OCI-M2 (cell line): ENCODE data around the gene GPR148.

Experiments
- DNase-seq: peaks from one replicate; lab custom pipeline; 2025; ENCODE audit not compliant: unreplicated experiment; lab: John Stamatoyannopoulos, UW

Gene GPR148

DNA sequence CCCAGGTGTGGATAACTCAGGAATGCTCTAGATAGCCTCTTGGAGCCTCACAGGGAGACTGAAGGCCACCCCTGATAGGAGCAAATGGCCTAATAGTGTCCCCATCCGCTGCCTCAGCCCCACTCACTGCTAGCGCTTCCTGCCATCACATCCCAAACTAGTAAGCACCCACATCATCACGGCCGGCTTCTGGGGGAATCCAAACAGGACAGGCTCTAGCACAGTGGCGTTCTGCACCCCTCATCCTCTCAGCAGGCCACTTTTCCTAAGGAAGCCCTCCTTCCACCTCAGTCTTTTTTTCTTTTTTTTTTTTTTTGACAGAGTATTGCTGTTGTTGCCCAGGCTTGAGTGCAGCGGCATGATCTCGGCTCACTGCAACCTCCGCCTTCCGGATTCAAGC, 20.2 kb downstream of the GPR148 start:
- DNase-seq: no peak

GRCh38 chr2:130749641-130750040, 20.8 kb downstream of the GPR148 start:
- DNase-seq: no peak

- DNase-seq: no peak
Observed at GRCh38 chr2:130754811-130755210, 25.9 kb downstream of the GPR148 start.

DNA sequence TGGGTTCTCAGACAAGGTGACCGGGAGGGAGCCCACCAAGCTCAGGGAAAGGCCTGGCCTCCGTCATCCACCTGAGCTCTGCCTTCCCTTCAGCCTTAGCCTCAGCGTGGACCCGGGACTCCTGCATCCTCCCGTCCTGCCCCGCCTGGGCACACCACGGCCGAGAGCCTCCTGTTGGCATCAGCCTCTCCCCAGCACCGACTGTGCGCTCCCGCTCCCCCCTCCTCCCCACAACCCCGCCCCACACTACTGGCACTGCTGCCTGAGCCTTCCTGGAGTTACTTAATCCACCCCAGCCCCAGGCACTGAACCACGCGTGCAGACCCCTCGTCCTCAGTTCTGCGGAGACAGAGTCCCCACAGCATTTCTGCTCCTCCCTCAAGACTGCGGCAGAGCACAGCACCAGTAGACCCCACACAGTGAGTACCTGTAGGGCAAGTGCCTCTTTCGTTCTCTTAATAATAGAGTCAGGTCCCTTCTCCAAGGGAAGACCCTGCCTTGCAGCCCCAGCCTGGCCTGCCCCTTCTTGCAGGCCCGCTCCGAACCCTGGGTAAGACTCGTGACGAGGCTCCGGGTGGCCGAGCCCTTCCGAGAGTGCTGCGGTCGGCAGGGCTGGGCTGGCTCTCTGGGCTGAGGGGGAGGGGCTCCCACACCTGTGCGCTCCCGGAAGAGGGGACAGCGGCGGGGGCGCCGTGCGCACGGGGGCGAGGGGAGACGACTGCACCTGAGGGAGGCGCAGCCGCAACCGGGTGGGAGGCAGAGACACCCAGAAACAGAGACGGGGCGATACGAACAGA, 26.6 kb downstream of the GPR148 start, which contains the start of gene AMER3:
AMER3 (plus strand) TSS at position 285 of the 797 bp plus-strand sequence. CDS start 6,533 bp downstream, outside the sequence.
- no peak for DNase-seq

GRCh38 chr2:130756053-130756873, 27.4 kb downstream of the GPR148 start:
- no peak for DNase-seq

GRCh38 chr2:130756874-130757668, 28.2 kb downstream of the GPR148 start:
- no peak for DNase-seq

DNA sequence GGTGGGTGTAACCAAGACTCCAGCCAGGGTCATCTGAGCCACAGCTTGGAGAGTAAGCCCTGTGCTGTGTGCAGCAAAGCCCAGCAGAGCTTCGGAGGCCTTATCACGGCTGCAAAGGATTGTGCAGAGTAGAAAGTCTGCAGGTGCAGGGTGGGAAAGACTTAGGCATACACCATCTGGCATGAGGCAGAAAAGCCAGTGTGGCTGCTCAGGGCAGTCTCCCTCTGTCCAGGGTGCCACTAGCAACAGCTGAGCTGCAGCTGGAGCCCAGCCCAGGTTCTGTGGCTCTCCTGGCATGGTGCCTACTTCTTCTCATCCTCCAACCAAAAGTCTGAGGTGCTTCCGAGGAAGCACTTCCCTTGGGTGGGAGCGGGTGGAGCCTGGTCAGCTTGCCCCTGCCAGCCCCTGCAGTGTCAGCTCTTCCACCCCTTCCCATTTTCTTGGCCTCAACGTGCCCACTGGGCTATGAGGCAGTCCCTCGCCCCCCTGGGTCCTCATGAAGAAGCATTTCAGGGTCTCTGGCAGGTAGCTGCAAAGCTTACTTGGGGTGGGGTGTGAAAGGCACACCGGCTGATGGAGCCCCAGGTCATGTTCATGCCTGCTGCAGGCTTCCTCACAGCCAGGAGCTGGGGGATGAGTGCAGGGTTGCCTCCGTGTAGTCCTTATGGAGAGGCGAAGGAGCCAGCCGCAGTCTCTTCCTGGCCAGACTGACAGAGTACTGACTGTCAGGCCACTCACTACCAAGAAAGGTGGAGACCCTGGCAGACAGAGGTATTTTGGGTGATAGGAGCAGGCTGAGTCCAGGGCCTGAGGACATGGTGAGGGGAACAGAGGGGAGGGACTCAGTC, 31.3 kb downstream of the GPR148 start:
- DNase-seq: no peak

DNA sequence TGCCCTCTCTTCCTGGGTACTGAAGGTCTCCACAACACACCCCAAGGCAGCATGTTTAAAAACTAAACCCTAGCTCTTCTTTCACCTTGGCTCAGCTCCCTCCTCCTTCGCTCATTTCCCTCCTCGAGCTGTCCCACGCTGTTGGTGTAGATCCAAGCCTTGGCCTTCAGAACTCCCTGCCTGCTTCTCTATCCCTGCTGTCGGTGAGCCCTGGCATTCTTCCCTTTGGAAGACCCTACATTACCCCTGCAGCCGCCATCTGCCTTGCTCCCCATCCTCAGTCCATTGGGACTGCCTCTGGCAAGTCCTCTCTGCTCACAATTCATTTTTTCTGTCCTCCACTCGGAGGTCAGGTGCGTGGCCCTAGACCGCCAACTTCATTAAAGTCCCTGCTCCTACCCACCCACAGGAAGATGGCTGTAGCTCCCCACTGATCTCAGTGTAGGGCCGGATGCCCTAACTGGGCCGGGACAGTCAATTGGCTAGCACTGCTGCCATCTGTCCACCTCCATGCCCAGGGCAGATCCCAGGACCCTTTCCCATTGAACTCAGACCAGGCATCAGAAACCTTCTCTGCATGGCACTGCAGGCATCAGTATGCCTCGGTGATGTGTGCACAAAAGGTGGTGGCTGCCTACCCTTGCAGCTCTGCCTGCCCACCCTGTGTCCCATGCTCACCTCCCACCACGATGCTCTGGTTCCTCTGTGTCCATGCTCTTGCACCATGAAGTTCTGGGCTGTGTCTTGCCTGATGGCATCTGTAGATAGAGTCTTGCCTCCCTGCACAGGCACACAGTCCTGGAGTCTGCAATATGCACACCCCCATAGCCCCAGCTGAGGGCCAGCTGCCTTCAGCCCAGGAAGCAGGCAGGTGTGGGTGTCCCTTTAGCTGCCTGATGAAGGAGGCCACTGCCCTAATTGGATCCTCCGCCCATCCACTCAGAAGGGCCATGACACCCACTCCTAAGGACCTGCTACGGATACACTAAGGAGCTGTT, 32.2 kb downstream of the GPR148 start:
- no peak for DNase-seq

- no peak for DNase-seq
Observed at GRCh38 chr2:130762031-130762909, 33.4 kb downstream of the GPR148 start.

GRCh38 chr2:130762910-130763385, 34.1 kb downstream of the GPR148 start:
- DNase-seq: no peak

DNA sequence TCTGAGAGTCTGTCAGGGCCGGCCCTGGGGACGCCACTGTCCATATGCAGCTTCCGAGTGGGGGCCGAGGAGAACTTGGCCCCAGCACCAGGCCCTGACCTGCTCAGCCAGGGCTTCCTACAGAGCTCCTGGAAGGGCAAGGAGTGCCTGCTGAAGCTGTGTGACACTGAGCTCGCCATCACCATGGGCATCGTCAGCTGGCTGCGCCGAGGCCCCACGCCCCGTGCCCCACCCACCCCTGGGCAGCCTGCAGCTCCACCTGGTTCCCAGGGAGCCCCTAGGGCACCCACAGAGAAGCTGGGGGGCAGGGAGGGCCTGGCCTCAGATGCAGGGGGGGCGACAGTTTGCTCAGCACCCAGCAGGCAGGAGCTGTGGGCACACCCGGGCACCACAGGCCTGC, 34.5 kb downstream of the GPR148 start:
- DNase-seq: no peak

GRCh38 chr2:130764035-130764820, 35.4 kb downstream of the GPR148 start:
- DNase-seq: no peak

GRCh38 chr2:130764821-130765115, 35.9 kb downstream of the GPR148 start:
- no peak for DNase-seq

- no peak for DNase-seq
Observed at GRCh38 chr2:130765464-130765863, 36.6 kb downstream of the GPR148 start.

- no peak for DNase-seq
Observed at GRCh38 chr2:130766037-130766436, 37.2 kb downstream of the GPR148 start.

- DNase-seq: no peak
Observed at GRCh38 chr2:130766711-130767407, 38.0 kb downstream of the GPR148 start.

GRCh38 chr2:130767408-130767775, 38.5 kb downstream of the GPR148 start:
- no peak for DNase-seq
